ENCODE data around the gene OR4C46.
"Not testable (repeated sequence)": the region's sequence is repeated elsewhere in the genome, so short reads cannot be mapped to it uniquely, and the experiment has no call there.

OR4C46 gene

GRCh38 chr11:54603898-54604297 lies at the start of gene OR4C46:
TSS of gene OR4C46 (minus strand) at chr11:54603998. CDS start at chr11:54603998, 0 bp downstream.
- no peak for ATAC-seq
- no peak for TF ChIP-seq CSDC2 (CRISPR knock-in tag; IDR thresholded peaks at IDR 0.05)
- TF ChIP-seq TSHZ2 (CRISPR knock-in tag; IDR thresholded peaks at IDR 0.05): no peak
- TF ChIP-seq RARB (CRISPR knock-in tag; IDR thresholded peaks at IDR 0.05): no peak
- TF ChIP-seq PPARA (CRISPR knock-in tag; IDR thresholded peaks at IDR 0.05; ENCODE audit: borderline replicate concordance): no peak
- TF ChIP-seq ZNF70 (CRISPR knock-in tag; IDR thresholded peaks at IDR 0.05): no peak
- TF ChIP-seq ESRRG (CRISPR knock-in tag; IDR thresholded peaks at IDR 0.05): no peak
- TF ChIP-seq ARNTL (CRISPR knock-in tag; IDR thresholded peaks at IDR 0.05; ENCODE audit: borderline replicate concordance, low read depth): no peak
- no peak for TF ChIP-seq ISL1 (CRISPR knock-in tag; IDR thresholded peaks at IDR 0.05)
- TF ChIP-seq CREB5 (CRISPR knock-in tag; IDR thresholded peaks at IDR 0.05; ENCODE audit: low read depth): no peak
- TF ChIP-seq ZNF565 (CRISPR knock-in tag; conservative IDR thresholded peaks at IDR 0.05; ENCODE audit: low read depth): no peak
- TF ChIP-seq ZFP30 (CRISPR knock-in tag; IDR thresholded peaks at IDR 0.05): no peak
- no peak for TF ChIP-seq PATZ1 (CRISPR knock-in tag; IDR thresholded peaks at IDR 0.05; ENCODE audit: borderline replicate concordance)
- no peak for TF ChIP-seq ZNF8 (CRISPR knock-in tag; IDR thresholded peaks at IDR 0.05)
- no peak for TF ChIP-seq CSRNP3 (CRISPR knock-in tag; IDR thresholded peaks at IDR 0.05)
- no peak for TF ChIP-seq POU6F1 (CRISPR knock-in tag; IDR thresholded peaks at IDR 0.05; ENCODE audit: borderline replicate concordance, low read depth)
- TF ChIP-seq BACH2 (CRISPR knock-in tag; IDR thresholded peaks at IDR 0.05; ENCODE audit: borderline replicate concordance): no peak
- no peak for TF ChIP-seq SNAI2 (CRISPR knock-in tag; IDR thresholded peaks at IDR 0.05)
- TF ChIP-seq GLIS3 (CRISPR knock-in tag; IDR thresholded peaks at IDR 0.05): no peak
- TF ChIP-seq OSR1 (CRISPR knock-in tag; IDR thresholded peaks at IDR 0.05): no peak

- not testable (repeated sequence) for ATAC-seq
These were observed 41.8 kb upstream of the OR4C46 start for GRCh38 chr11:54645606-54646005.

GRCh38 chr11:54561439-54561838 lies 42.4 kb downstream of the OR4C46 start:
- ATAC-seq: not testable (repeated sequence)

GRCh38 chr11:54558919-54559318 lies 44.9 kb downstream of the OR4C46 start:
- ATAC-seq: no peak
- TF ChIP-seq POU6F1 (CRISPR knock-in tag; IDR thresholded peaks at IDR 0.05; ENCODE audit: borderline replicate concordance, low read depth): no peak
- no peak for TF ChIP-seq ZFP30 (CRISPR knock-in tag; IDR thresholded peaks at IDR 0.05)
- TF ChIP-seq RARB (CRISPR knock-in tag; IDR thresholded peaks at IDR 0.05): no peak
- no peak for TF ChIP-seq OSR1 (CRISPR knock-in tag; IDR thresholded peaks at IDR 0.05)
- no peak for TF ChIP-seq ESRRG (CRISPR knock-in tag; IDR thresholded peaks at IDR 0.05)

Data from SK-N-SH treated with all-trans-retinoic acid at 6 μM for 48 hours (cell line).